ENCODE data around the gene ZNF410. TPM values are rescaled to one million over a fixed set of nuclear protein-coding genes. Genes with fewer than 3 reads are reported as not detected.
A peak's percentile ranks its signal among the peaks of the same experiment; 100 is the strongest.

The ZNF410 gene
- total and polyA plus RNA-seq, 2 of the 13 experiments (the other 11 are each of a cell fraction or from before 2014, with no cell fraction given), result 19.2 to 44.3 TPM

- TF ChIP-seq, protein P1, sequence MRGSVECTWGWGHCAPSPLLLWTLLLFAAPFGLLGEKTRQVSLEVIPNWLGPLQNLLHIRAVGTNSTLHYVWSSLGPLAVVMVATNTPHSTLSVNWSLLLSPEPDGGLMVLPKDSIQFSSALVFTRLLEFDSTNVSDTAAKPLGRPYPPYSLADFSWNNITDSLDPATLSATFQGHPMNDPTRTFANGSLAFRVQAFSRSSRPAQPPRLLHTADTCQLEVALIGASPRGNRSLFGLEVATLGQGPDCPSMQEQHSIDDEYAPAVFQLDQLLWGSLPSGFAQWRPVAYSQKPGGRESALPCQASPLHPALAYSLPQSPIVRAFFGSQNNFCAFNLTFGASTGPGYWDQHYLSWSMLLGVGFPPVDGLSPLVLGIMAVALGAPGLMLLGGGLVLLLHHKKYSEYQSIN (CRISPR knock-in tag; IDR thresholded peaks at IDR 0.05; ENCODE audit: borderline replicate concordance), result no peak
- TF ChIP-seq MBD4 (IDR thresholded peaks at IDR 0.05; ENCODE audit: borderline replicate concordance, low read length), result no peak
- TF ChIP-seq KLF13 (CRISPR knock-in tag; IDR thresholded peaks at IDR 0.05), result no peak
- TF ChIP-seq ZNF549 (CRISPR knock-in tag; IDR thresholded peaks at IDR 0.05), result no peak
- no peak for TF ChIP-seq LRRFIP1 (CRISPR knock-in tag; conservative IDR thresholded peaks at IDR 0.05)
- no peak for TF ChIP-seq TP53 (CRISPR knock-in tag; conservative IDR thresholded peaks at IDR 0.05)
- no peak for TF ChIP-seq ZNF766 (CRISPR knock-in tag; IDR thresholded peaks at IDR 0.05; ENCODE audit: borderline replicate concordance)
- TF ChIP-seq KAT2B (IDR thresholded peaks at IDR 0.05; ENCODE audit: borderline replicate concordance, low read depth, low read length), result no peak
- TF ChIP-seq ZNF674 (CRISPR knock-in tag; IDR thresholded peaks at IDR 0.05; ENCODE audit: low read depth), result no peak
- TF ChIP-seq MYNN (CRISPR knock-in tag; IDR thresholded peaks at IDR 0.05; ENCODE audit: low read depth), result no peak
- no peak for TF ChIP-seq ATF7 (IDR thresholded peaks at IDR 0.05)
- TF ChIP-seq ATF7 (CRISPR knock-in tag; IDR thresholded peaks at IDR 0.05), result 0 out of 2 replicates have a peak, but pooled peaks have one; percentile 22
- no peak for TF ChIP-seq RNF219 (CRISPR knock-in tag; IDR thresholded peaks at IDR 0.05)
- peak; percentile 38; the same call in 1 of the 2 replicates for TF ChIP-seq ZMYM2 (CRISPR knock-in tag; IDR thresholded peaks at IDR 0.05)
- TF ChIP-seq SP140L (CRISPR knock-in tag; IDR thresholded peaks at IDR 0.05; ENCODE audit: borderline replicate concordance), result 0 out of 2 replicates have a peak, but pooled peaks have one; percentile 1
- no peak for TF ChIP-seq SRSF9 (IDR thresholded peaks at IDR 0.05; ENCODE audit: borderline replicate concordance, insufficient read depth, low read depth, low read length, poor library complexity, severe bottlenecking)
- peak; percentile 76; the same call in 1 of the 2 replicates for TF ChIP-seq ZNF546 (CRISPR knock-in tag; conservative IDR thresholded peaks at IDR 0.05)
- TF ChIP-seq, protein P2, sequence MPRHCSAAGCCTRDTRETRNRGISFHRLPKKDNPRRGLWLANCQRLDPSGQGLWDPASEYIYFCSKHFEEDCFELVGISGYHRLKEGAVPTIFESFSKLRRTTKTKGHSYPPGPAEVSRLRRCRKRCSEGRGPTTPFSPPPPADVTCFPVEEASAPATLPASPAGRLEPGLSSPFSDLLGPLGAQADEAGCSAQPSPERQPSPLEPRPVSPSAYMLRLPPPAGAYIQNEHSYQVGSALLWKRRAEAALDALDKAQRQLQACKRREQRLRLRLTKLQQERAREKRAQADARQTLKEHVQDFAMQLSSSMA (CRISPR knock-in tag; IDR thresholded peaks at IDR 0.05), result peak; percentile 84
- peak; percentile 85 for TF ChIP-seq ARNT2 (CRISPR knock-in tag; IDR thresholded peaks at IDR 0.05; ENCODE audit: low read depth)
- TF ChIP-seq ZNF883 (CRISPR knock-in tag; IDR thresholded peaks at IDR 0.05; ENCODE audit: not compliant biosample characterization), result no peak
- TF ChIP-seq RAD21 (CRISPR knock-in tag; IDR thresholded peaks at IDR 0.05), result peak; percentile 60
- no peak for TF ChIP-seq ZNF251 (CRISPR knock-in tag; IDR thresholded peaks at IDR 0.05)
- TF ChIP-seq ZNF354B (CRISPR knock-in tag; IDR thresholded peaks at IDR 0.05), result 0 out of 2 replicates have a peak, but pooled peaks have one; percentile 57
Observed at GRCh38 chr14:73949752-73950734, 63.4 kb downstream of the ZNF410 start, which contains the start of the genes COQ6 and FAM161B (continued).

All from HepG2 (cell line).